DND-41 (cell line): ENCODE data around the gene FGFR2.

Experiments used
- ATAC-seq: fragments of 200-7000 bp; cut with Tn5 transposase; 3 replicates; pipeline ENCODE4 v1.9.1; 2021; ENCODE audit warnings: low read depth; ENCODE audit not compliant: insufficient read depth
- DNase-seq: peaks from one replicate; pipeline ENCODE4 v3.0.0-alpha.2; 2020
- H2AFZ ChIP-seq: 2 replicates; pipeline ENCODE4 v1.6.0; 2012; ENCODE audit warnings: low read depth, low read length
- H3K27ac ChIP-seq: 2 replicates; pipeline ENCODE4 v1.5.1; 2012; ENCODE audit warnings: low read length, inconsistent platforms
- H3K27me3 ChIP-seq: fragments of 200-600 bp; sonication (generic); 2 replicates; pipeline ENCODE4 v1.6.0; 2012; ENCODE audit warnings: low read length, mild to moderate bottlenecking, inconsistent platforms; ENCODE audit not compliant: insufficient read depth, poor library complexity
- H3K36me3 ChIP-seq: 2 replicates; pipeline ENCODE4 v1.5.1; 2012; ENCODE audit warnings: low read length, inconsistent platforms; ENCODE audit not compliant: insufficient read depth
- H3K4me1 ChIP-seq: 2 replicates; pipeline ENCODE4 v1.5.1; 2012; ENCODE audit warnings: mild to moderate bottlenecking, low read length; ENCODE audit not compliant: insufficient read depth
- H3K4me2 ChIP-seq: 2 replicates; pipeline ENCODE4 v1.6.0; 2012; ENCODE audit warnings: mild to moderate bottlenecking, moderate library complexity, low read length, inconsistent platforms; ENCODE audit not compliant: insufficient read depth
- H3K4me3 ChIP-seq, 2 experiments: fragments of 200-600 bp in 1 of 2; shearing (Covaris generic) in 1 of 2; 2 replicates each; pipeline ENCODE4 v1.5.1; 2012 to 2016; ENCODE audit warnings: inconsistent platforms in 2 of 2, low read length in 2 of 2, mild to moderate bottlenecking in 2 of 2, low read depth in 1 of 2, moderate library complexity in 1 of 2
- H3K79me2 ChIP-seq: 2 replicates; pipeline ENCODE4 v1.6.0; 2012; ENCODE audit warnings: low read length, inconsistent platforms; ENCODE audit not compliant: insufficient read depth
- H3K9ac ChIP-seq: 2 replicates; pipeline ENCODE4 v1.6.0; 2012; ENCODE audit warnings: low read depth, mild to moderate bottlenecking, inconsistent platforms, low read length, moderate library complexity
- H3K9me3 ChIP-seq: 2 replicates; pipeline ENCODE4 v1.5.1; 2012; ENCODE audit warnings: low read length, moderate library complexity, mild to moderate bottlenecking, inconsistent platforms; ENCODE audit not compliant: insufficient read depth, severe bottlenecking
- H4K20me1 ChIP-seq: 2 replicates; pipeline ENCODE4 v1.6.0; 2012; ENCODE audit warnings: low read length; ENCODE audit not compliant: insufficient read depth
- EZH2 ChIP-seq: IDR thresholded peaks from 3 replicates; pipeline ENCODE4 v1.6.1; 2012; ENCODE audit warnings: borderline replicate concordance, low read depth, mild to moderate bottlenecking, moderate library complexity, low read length, inconsistent platforms; ENCODE audit not compliant: severe bottlenecking
- TF ChIP-seq, protein P1 (sequence below): IDR thresholded peaks from 2 replicates; pipeline ENCODE4 v1.5.1; 2012; ENCODE audit warnings: borderline replicate concordance, low read length, moderate library complexity, mild to moderate bottlenecking; ENCODE audit not compliant: poor library complexity, severe bottlenecking; ENCODE audit errors: extremely low read depth

The FGFR2 gene

DNA sequence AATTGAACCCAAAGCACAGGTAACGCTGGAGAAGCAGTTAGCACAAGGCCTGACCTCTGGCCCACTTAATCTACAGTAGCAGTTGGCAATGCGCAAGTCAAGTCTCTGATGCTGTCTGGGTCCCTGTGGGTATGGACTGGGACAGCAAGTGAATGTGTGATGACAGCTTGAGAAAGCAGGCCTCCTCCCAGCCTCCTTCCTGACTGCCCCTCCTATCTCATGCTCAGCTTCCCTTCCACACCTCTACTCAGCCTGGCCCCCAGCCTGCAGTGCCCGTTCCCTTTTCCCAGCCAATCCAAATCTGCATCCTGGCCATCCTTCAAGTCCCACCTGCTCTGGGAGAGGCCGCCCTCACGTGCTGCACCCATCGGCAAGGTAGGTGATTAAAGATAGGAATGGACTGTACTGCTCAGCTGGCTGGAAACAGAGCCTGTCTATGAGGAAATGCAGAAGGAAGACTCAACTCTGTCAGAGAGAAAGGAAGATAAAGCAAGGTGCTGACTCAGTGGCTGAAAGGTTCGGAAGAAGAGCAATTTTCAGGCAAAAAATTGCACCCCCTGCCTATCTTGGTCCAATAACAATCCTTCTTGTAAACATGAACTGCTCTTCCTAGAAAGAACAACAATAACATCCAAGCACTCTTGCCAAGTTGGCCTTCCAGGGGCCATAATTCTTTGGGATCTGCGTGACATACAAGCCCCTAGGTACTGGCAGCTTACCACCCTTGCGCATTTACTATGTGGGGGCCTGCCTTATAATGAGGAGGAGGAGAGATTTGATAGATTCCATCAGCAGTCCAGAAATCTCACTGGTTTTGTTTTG, 16.6 kb upstream of the FGFR2 start:
- no peak for DNase-seq
- H3K9ac ChIP-seq, result no peak overlapping the region
- H2AFZ ChIP-seq, result no peak overlapping the region
- ATAC-seq, result no peak
- H3K4me3 ChIP-seq, result no peak overlapping the region
- H3K4me2 ChIP-seq, result no peak overlapping the region
- H3K36me3 ChIP-seq, result no peaks in the 10 kb centered on the region
- no peaks in the 10 kb centered on the region for H3K9me3 ChIP-seq
- no peaks in the 10 kb centered on the region for H3K4me1 ChIP-seq
- H3K27me3 ChIP-seq, result no peaks in the 10 kb centered on the region
- TF ChIP-seq, protein P1, sequence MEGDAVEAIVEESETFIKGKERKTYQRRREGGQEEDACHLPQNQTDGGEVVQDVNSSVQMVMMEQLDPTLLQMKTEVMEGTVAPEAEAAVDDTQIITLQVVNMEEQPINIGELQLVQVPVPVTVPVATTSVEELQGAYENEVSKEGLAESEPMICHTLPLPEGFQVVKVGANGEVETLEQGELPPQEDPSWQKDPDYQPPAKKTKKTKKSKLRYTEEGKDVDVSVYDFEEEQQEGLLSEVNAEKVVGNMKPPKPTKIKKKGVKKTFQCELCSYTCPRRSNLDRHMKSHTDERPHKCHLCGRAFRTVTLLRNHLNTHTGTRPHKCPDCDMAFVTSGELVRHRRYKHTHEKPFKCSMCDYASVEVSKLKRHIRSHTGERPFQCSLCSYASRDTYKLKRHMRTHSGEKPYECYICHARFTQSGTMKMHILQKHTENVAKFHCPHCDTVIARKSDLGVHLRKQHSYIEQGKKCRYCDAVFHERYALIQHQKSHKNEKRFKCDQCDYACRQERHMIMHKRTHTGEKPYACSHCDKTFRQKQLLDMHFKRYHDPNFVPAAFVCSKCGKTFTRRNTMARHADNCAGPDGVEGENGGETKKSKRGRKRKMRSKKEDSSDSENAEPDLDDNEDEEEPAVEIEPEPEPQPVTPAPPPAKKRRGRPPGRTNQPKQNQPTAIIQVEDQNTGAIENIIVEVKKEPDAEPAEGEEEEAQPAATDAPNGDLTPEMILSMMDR, result no peak
- TF ChIP-seq EZH2, result no peak
- H3K79me2 ChIP-seq, result no peaks in the 10 kb centered on the region
- no peak overlapping the region for H3K27ac ChIP-seq
- H4K20me1 ChIP-seq, result no peaks in the 10 kb centered on the region

GRCh38 chr10:121613456-121613855, 15.2 kb upstream of the FGFR2 start:
- H3K4me1 ChIP-seq, result no peaks in the 10 kb centered on the region
- no peak for ATAC-seq

DNA sequence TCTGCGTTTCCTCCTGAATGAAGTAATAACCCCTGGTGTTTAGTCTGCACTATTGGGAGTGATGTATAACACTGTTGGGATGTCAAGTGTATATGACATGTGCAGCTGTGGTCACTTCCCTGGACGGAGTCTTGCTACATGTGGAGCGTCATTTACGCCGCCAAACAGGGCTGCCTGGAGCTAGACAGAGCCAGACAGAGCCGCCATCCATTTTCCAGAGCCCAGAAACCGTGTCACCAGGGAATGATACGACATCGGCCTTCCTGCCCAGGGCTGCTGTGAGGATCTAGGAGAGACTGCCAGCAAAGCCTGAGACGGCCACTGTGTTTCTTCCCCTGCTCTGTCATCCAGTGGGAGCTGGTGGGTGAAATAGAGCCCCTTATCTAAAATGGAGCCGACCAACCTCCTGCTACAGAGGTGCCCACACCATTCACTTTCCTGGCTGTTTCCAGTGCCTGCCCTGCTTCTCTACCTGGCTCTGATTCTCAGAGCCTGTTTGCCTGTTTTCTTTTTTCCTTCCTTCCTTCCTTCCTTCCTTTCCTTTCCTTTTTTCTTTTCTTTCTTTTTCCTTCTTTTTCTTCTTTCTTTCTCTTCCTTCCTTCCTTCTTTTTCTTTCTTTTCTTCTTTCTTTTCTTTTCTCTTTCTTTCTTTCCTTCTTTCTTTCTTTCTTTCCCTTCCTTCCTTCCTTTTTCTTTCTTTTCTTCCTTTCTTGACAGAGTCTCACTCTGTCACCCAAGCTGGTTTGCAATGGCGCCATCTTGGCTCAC, 13.3 kb upstream of the FGFR2 start:
- Histone ChIP-seq H3K4me2 (no peak overlapping the region), H2AFZ (no peak overlapping the region), H3K79me2 (no peaks in the 10 kb centered on the region), H3K36me3 (no peaks in the 10 kb centered on the region), H3K4me3 (no peak overlapping the region), H3K9ac (no peak overlapping the region), H3K27ac (no peak overlapping the region), H3K27me3 (no peaks in the 10 kb centered on the region), H3K9me3 (no peaks in the 10 kb centered on the region), H4K20me1 (no peaks in the 10 kb centered on the region), H3K4me1 (no peaks in the 10 kb centered on the region)
- no peak for TF ChIP-seq EZH2
- TF ChIP-seq, protein P1, result no peak
- DNase-seq (no peak), ATAC-seq (no peak)

More at GRCh38 chr10:121613456-121613855, 15.2 kb upstream of the FGFR2 start:
- TF ChIP-seq, protein P1, result no peak
- TF ChIP-seq EZH2, result no peak
- Histone ChIP-seq H3K27ac (no peak overlapping the region), H3K79me2 (no peaks in the 10 kb centered on the region), H3K9ac (no peak overlapping the region), H4K20me1 (no peaks in the 10 kb centered on the region), H3K4me3 (no peak overlapping the region), H3K9me3 (no peaks in the 10 kb centered on the region), H2AFZ (no peak overlapping the region), H3K4me2 (no peak overlapping the region), H3K27me3 (no peaks in the 10 kb centered on the region), H3K36me3 (no peaks in the 10 kb centered on the region)
- DNase-seq, result no peak
